DOHH2 (cell line): ENCODE results near the gene SIDT1.
"Not testable (repeated sequence)": the region's sequence is repeated elsewhere in the genome, so short reads cannot be mapped to it uniquely, and the experiment has no call there.

Source experiments
- H3F3A ChIP-seq: fragments of 200-600 bp; sonication (generic), shearing (Covaris generic); 2 replicates; pipeline ENCODE4 v1.6.0; 2016; ENCODE audit warnings: antibody characterized with exemption, mild to moderate bottlenecking; ENCODE audit not compliant: control insufficient read depth, insufficient read depth
- H3K27ac ChIP-seq: fragments of 200-600 bp; sonication (generic); 2 replicates; pipeline ENCODE4 v1.5.1; 2014; ENCODE audit warnings: low read depth, mild to moderate bottlenecking, low read length, moderate library complexity
- H3K27me3 ChIP-seq: fragments of 200-600 bp; sonication (generic); 2 replicates; pipeline ENCODE4 v1.6.1; 2014; ENCODE audit warnings: mild to moderate bottlenecking, low read length, mixed read lengths; ENCODE audit not compliant: control insufficient read depth
- H3K36me3 ChIP-seq: fragments of 200-600 bp; sonication (generic); 2 replicates; pipeline ENCODE4 v1.6.1; 2014; ENCODE audit warnings: mild to moderate bottlenecking, low read length, moderate library complexity, mixed read lengths; ENCODE audit not compliant: control insufficient read depth
- H3K4me1 ChIP-seq: fragments of 200-600 bp; sonication (generic); 2 replicates; pipeline ENCODE4 v1.6.1; 2014; ENCODE audit warnings: mild to moderate bottlenecking, low read length, mixed read lengths; ENCODE audit not compliant: control insufficient read depth
- H3K4me2 ChIP-seq: fragments of 200-600 bp; sonication (generic); 2 replicates; pipeline ENCODE4 v1.6.0; 2014; ENCODE audit warnings: mild to moderate bottlenecking, low read length, moderate library complexity
- H3K4me3 ChIP-seq: fragments of 200-600 bp; sonication (generic); 2 replicates; pipeline ENCODE4 v1.5.1; 2014; ENCODE audit warnings: mild to moderate bottlenecking, low read length, mixed read lengths
- H3K79me2 ChIP-seq: fragments of 200-600 bp; sonication (generic); 2 replicates; pipeline ENCODE4 v1.6.1; 2014; ENCODE audit warnings: mild to moderate bottlenecking, low read length, mixed read lengths; ENCODE audit not compliant: control insufficient read depth
- H3K9me2 ChIP-seq: fragments of 200-600 bp; sonication (generic); replicated peaks from 2 replicates; pipeline ENCODE4 v1.6.1; 2014; ENCODE audit warnings: mild to moderate bottlenecking, low read length, mixed read lengths; ENCODE audit not compliant: control insufficient read depth
- H3K9me3 ChIP-seq: fragments of 200-600 bp; sonication (generic); 2 replicates; pipeline ENCODE4 v1.6.1; 2014; ENCODE audit warnings: antibody characterized with exemption, low read length, mixed read lengths; ENCODE audit not compliant: control insufficient read depth, insufficient read depth
- H4K20me1 ChIP-seq: fragments of 200-600 bp; sonication (generic); 2 replicates; pipeline ENCODE4 v1.6.0; 2014; ENCODE audit warnings: low read depth, mild to moderate bottlenecking, antibody characterized with exemption, low read length, moderate library complexity; ENCODE audit not compliant: control insufficient read depth, insufficient read depth
- CTCF ChIP-seq: fragments of 200-600 bp; sonication (generic); IDR thresholded peaks from one replicate; pipeline ENCODE4 v1.5.1; 2014; ENCODE audit warnings: antibody characterized with exemption, mild to moderate bottlenecking, low read depth, low read length; ENCODE audit not compliant: poor library complexity, severe bottlenecking
- EZH2phosphoT487 ChIP-seq: fragments of 200-600 bp; sonication (generic); IDR thresholded peaks from 2 replicates; pipeline ENCODE4 v1.6.1; 2017; ENCODE audit warnings: borderline replicate concordance, mild to moderate bottlenecking, antibody characterized with exemption, low read length, moderate library complexity, mixed read lengths

SIDT1 gene

GRCh38 chr3:113630956-113631542, 98.7 kb downstream of the SIDT1 start:
- no peaks in the 10 kb centered on the region for H3K27me3 ChIP-seq
- H3K4me1 ChIP-seq, result peaks cover 15% of the 10 kb centered on the region
- no peak overlapping the region for H3K4me2 ChIP-seq
- H3K4me3 ChIP-seq, result no peak overlapping the region
- H3K9me2 ChIP-seq, result no peaks in the 10 kb centered on the region
- TF ChIP-seq EZH2phosphoT487, result no peak
- no peak for TF ChIP-seq CTCF
- no peaks in the 10 kb centered on the region for H3K79me2 ChIP-seq
- H4K20me1 ChIP-seq, result no peaks in the 10 kb centered on the region
- H3F3A ChIP-seq, result no peaks in the 10 kb centered on the region
- H3K27ac ChIP-seq, result no peak overlapping the region
- H3K36me3 ChIP-seq, result no peaks in the 10 kb centered on the region
- no peaks in the 10 kb centered on the region for H3K9me3 ChIP-seq

GRCh38 chr3:113631573-113631972, 99.2 kb downstream of the SIDT1 start:
- Histone ChIP-seq H3K79me2 (no peaks in the 10 kb centered on the region), H3F3A (no peaks in the 10 kb centered on the region), H3K4me2 (no peak overlapping the region), H3K36me3 (no peaks in the 10 kb centered on the region), H3K27me3 (no peaks in the 10 kb centered on the region), H3K9me3 (no peaks in the 10 kb centered on the region), H3K9me2 (no peaks in the 10 kb centered on the region), H4K20me1 (no peaks in the 10 kb centered on the region), H3K4me1 (peaks cover 10% of the 10 kb centered on the region), H3K27ac (no peak overlapping the region), H3K4me3 (no peak overlapping the region)
- TF ChIP-seq CTCF (no peak), EZH2phosphoT487 (no peak)

GRCh38 chr3:113634782-113635474, 102.6 kb downstream of the SIDT1 start:
- Histone ChIP-seq H3K79me2 (no peaks in the 10 kb centered on the region), H4K20me1 (no peaks in the 10 kb centered on the region), H3K9me3 (no peaks in the 10 kb centered on the region), H3K4me3 (no peak overlapping the region), H3K27me3 (no peaks in the 10 kb centered on the region), H3K4me1 (no peaks in the 10 kb centered on the region), H3K27ac (no peak overlapping the region), H3K4me2 (no peak overlapping the region), H3K36me3 (no peaks in the 10 kb centered on the region), H3F3A (no peaks in the 10 kb centered on the region), H3K9me2 (no peaks in the 10 kb centered on the region)
- TF ChIP-seq CTCF (no peak), EZH2phosphoT487 (no peak)

- H3K9me2 ChIP-seq, H3K27me3 ChIP-seq, H3K9me3 ChIP-seq, H3K4me1 ChIP-seq, H3K4me2 ChIP-seq, H3K36me3 ChIP-seq, H3K4me3 ChIP-seq, H3F3A ChIP-seq, H3K27ac ChIP-seq, H3K79me2 ChIP-seq, H4K20me1 ChIP-seq: not testable (repeated sequence)
Measured at GRCh38 chr3:113636034-113636433, 103.7 kb downstream of the SIDT1 start.
